Ishikawa (cell line): Measurements from ENCODE around the gene KPTN.

ENCODE experiments used
- CEBPB ChIP-seq: IDR thresholded peaks from 2 replicates; pipeline ENCODE4 v1.6.1; 2012
- CREB1 ChIP-seq: IDR thresholded peaks from 2 replicates; pipeline ENCODE4 v1.6.1; 2012; ENCODE audit warnings: low read depth
- EGR1 ChIP-seq: IDR thresholded peaks from 2 replicates; pipeline ENCODE4 v1.6.1; 2012
- EP300 ChIP-seq: IDR thresholded peaks from 2 replicates; pipeline ENCODE4 v1.6.1; 2012; ENCODE audit warnings: borderline replicate concordance
- FOXM1 ChIP-seq: IDR thresholded peaks from 2 replicates; pipeline ENCODE4 v1.6.1; 2012; ENCODE audit warnings: low read depth, borderline replicate concordance
- MAX ChIP-seq: IDR thresholded peaks from 2 replicates; pipeline ENCODE4 v1.6.1; 2012
- NFIC ChIP-seq: IDR thresholded peaks from 2 replicates; pipeline ENCODE4 v1.6.1; 2012
- RAD21 ChIP-seq: IDR thresholded peaks from 2 replicates; pipeline ENCODE4 v1.6.1; 2012; ENCODE audit warnings: low read depth
- REST ChIP-seq: IDR thresholded peaks from 2 replicates; pipeline ENCODE4 v1.6.1; 2012; ENCODE audit warnings: low read depth, mild to moderate bottlenecking
- TAF1 ChIP-seq: IDR thresholded peaks from 2 replicates; pipeline ENCODE4 v1.6.1; 2012; ENCODE audit warnings: low read depth, mild to moderate bottlenecking
- TCF12 ChIP-seq: IDR thresholded peaks from 2 replicates; pipeline ENCODE4 v1.6.1; 2012; ENCODE audit warnings: low read depth
- TEAD4 ChIP-seq: IDR thresholded peaks from 2 replicates; pipeline ENCODE4 v1.6.1; 2012
- USF1 ChIP-seq: IDR thresholded peaks from 2 replicates; pipeline ENCODE4 v1.6.1; 2012
- YY1 ChIP-seq: IDR thresholded peaks from 2 replicates; pipeline ENCODE4 v1.6.1; 2012; ENCODE audit warnings: low read depth
- ZBTB7A ChIP-seq: IDR thresholded peaks from 2 replicates; pipeline ENCODE4 v1.6.1; 2012; ENCODE audit warnings: low read depth

Gene KPTN

GRCh38 chr19:47505506-47505905 is 21.5 kb upstream of the KPTN start:
- no peak for TF ChIP-seq TAF1
- no peak for TF ChIP-seq EGR1

GRCh38 chr19:47503826-47504150 is 19.8 kb upstream of the KPTN start:
- TF ChIP-seq EGR1 (no peak), ZBTB7A (no peak), CREB1 (no peak), YY1 (no peak)

- TF ChIP-seq YY1 (no peak), RAD21 (no peak), USF1 (no peak), TAF1 (no peak), CREB1 (no peak), NFIC (no peak), TEAD4 (no peak), ZBTB7A (no peak), REST (no peak), MAX (no peak), CEBPB (no peak), EGR1 (no peak), FOXM1 (no peak), TCF12 (no peak), EP300 (no peak)
Observed at GRCh38 chr19:47503130-47503825, 19.3 kb upstream of the KPTN start.

GRCh38 chr19:47499863-47500830 is 16.1 kb upstream of the KPTN start:
- TF ChIP-seq TAF1 (no peak), FOXM1 (no peak), YY1 (no peak), USF1 (no peak), RAD21 (no peak), TEAD4 (no peak), NFIC (no peak), TCF12 (no peak), REST (no peak), CEBPB (no peak), MAX (no peak), CREB1 (no peak), EGR1 (no peak), ZBTB7A (no peak)

GRCh38 chr19:47499371-47499770 is 15.4 kb upstream of the KPTN start:
- no peak for TF ChIP-seq USF1
- TF ChIP-seq TCF12: no peak
- TF ChIP-seq RAD21: no peak
- no peak for TF ChIP-seq TEAD4
- TF ChIP-seq ZBTB7A: no peak
- TF ChIP-seq EP300: no peak
- TF ChIP-seq NFIC: no peak
- TF ChIP-seq CREB1: no peak
- no peak for TF ChIP-seq FOXM1
- TF ChIP-seq CEBPB: no peak
- TF ChIP-seq EGR1: no peak
- no peak for TF ChIP-seq MAX
- TF ChIP-seq YY1: no peak
- TF ChIP-seq REST: no peak
- no peak for TF ChIP-seq TAF1
